GM21717 (cell line): ENCODE data around the gene VGLL2.
"Not testable (repeated sequence)": the region's sequence is repeated elsewhere in the genome, so short reads cannot be mapped to it uniquely, and the experiment has no call there.

Experiments used
- ATAC-seq: cut with Tn5 transposase; IDR thresholded peaks from one replicate; pipeline ENCODE4 v1.9.1; 2021; ENCODE audit warnings: mild to moderate bottlenecking, moderate library complexity; ENCODE audit not compliant: unreplicated experiment

VGLL2 gene

GRCh38 chr6:117265410-117266256 is at the start of gene VGLL2:
Gene VGLL2, plus strand, starts transcription at chr6:117265558. Its CDS starts 206 bp downstream, at chr6:117265764.
- ATAC-seq: peak; percentile 23

GRCh38 chr6:117222861-117223260 is 42.5 kb upstream of the VGLL2 start:
- ATAC-seq: no peak

- no peak for ATAC-seq
Observed at GRCh38 chr6:117226778-117227177, 38.6 kb upstream of the VGLL2 start.

GRCh38 chr6:117227245-117227962 is 38.0 kb upstream of the VGLL2 start:
- ATAC-seq: no peak

GRCh38 chr6:117228202-117228601 is 37.2 kb upstream of the VGLL2 start:
- no peak for ATAC-seq

GRCh38 chr6:117229870-117230269 is 35.5 kb upstream of the VGLL2 start:
- no peak for ATAC-seq

- ATAC-seq: no peak
Observed at GRCh38 chr6:117231466-117231865, 33.9 kb upstream of the VGLL2 start.

- ATAC-seq: no peak
Observed at GRCh38 chr6:117232196-117232595, 33.2 kb upstream of the VGLL2 start.

- no peak for ATAC-seq
Observed at GRCh38 chr6:117233145-117233544, 32.2 kb upstream of the VGLL2 start.

GRCh38 chr6:117237561-117237960 is 27.8 kb upstream of the VGLL2 start:
- ATAC-seq: no peak

GRCh38 chr6:117244571-117244970 is 20.8 kb upstream of the VGLL2 start:
- ATAC-seq: not testable (repeated sequence)

- not testable (repeated sequence) for ATAC-seq
Observed at GRCh38 chr6:117244979-117245378, 20.4 kb upstream of the VGLL2 start.

- no peak for ATAC-seq
Observed at GRCh38 chr6:117253785-117254184, 11.6 kb upstream of the VGLL2 start.

GRCh38 chr6:117262799-117263198 is 2.6 kb upstream of the VGLL2 start:
- no peak for ATAC-seq

- no peak for ATAC-seq
Observed at GRCh38 chr6:117263353-117263927, 1.9 kb upstream of the VGLL2 start.

GRCh38 chr6:117264369-117264691 is 1.0 kb upstream of the VGLL2 start:
- ATAC-seq: no peak

- peak; percentile 60 for ATAC-seq
Observed at GRCh38 chr6:117264692-117265409, 507 bp upstream of the VGLL2 start.

- no peak for ATAC-seq
Observed at GRCh38 chr6:117266257-117267053, 1.1 kb downstream of the VGLL2 start.

- ATAC-seq: no peak
Observed at GRCh38 chr6:117267054-117267347, 1.6 kb downstream of the VGLL2 start.

- ATAC-seq: no peak
Observed at GRCh38 chr6:117267766-117268534, 2.6 kb downstream of the VGLL2 start.
